GM10847 (cell line): Measurements from ENCODE around the gene ERCC3.

Experiments used
- POLR2A ChIP-seq: IDR thresholded peaks from 2 replicates; pipeline ENCODE4 v1.6.1; 2011; ENCODE audit not compliant: insufficient read length; ENCODE audit errors: extremely low read depth

The ERCC3 gene

GRCh38 chr2:127293748-127294562 lies at the start of gene ERCC3:
TSS of gene ERCC3 (minus strand) at chr2:127294144. CDS start at chr2:127294081, 63 bp downstream.
- TF ChIP-seq POLR2A: peak; percentile 77

- no peak for TF ChIP-seq POLR2A
These were observed 49.3 kb upstream of the ERCC3 start for GRCh38 chr2:127343277-127343676.

- no peak for TF ChIP-seq POLR2A
These were observed 48.2 kb upstream of the ERCC3 start for GRCh38 chr2:127342101-127342500.

- no peak for TF ChIP-seq POLR2A
These were observed 38.4 kb upstream of the ERCC3 start for GRCh38 chr2:127332335-127332734.

- TF ChIP-seq POLR2A: no peak
These were observed 36.8 kb upstream of the ERCC3 start for GRCh38 chr2:127330753-127331152.

GRCh38 chr2:127326289-127326945 lies 32.5 kb upstream of the ERCC3 start:
- TF ChIP-seq POLR2A: no peak

GRCh38 chr2:127324635-127325034 lies 30.7 kb upstream of the ERCC3 start:
- TF ChIP-seq POLR2A: no peak

GRCh38 chr2:127321303-127321702 lies 27.4 kb upstream of the ERCC3 start:
- no peak for TF ChIP-seq POLR2A

GRCh38 chr2:127320586-127321275 lies 26.8 kb upstream of the ERCC3 start:
- TF ChIP-seq POLR2A: no peak

GRCh38 chr2:127320067-127320466 lies 26.1 kb upstream of the ERCC3 start:
- TF ChIP-seq POLR2A: no peak

- no peak for TF ChIP-seq POLR2A
These were observed 20.4 kb upstream of the ERCC3 start for GRCh38 chr2:127314193-127314988.

GRCh38 chr2:127313406-127313805 lies 19.5 kb upstream of the ERCC3 start:
- no peak for TF ChIP-seq POLR2A

GRCh38 chr2:127310980-127311379 lies 17.0 kb upstream of the ERCC3 start:
- no peak for TF ChIP-seq POLR2A

- no peak for TF ChIP-seq POLR2A
These were observed 15.5 kb upstream of the ERCC3 start for GRCh38 chr2:127309468-127309867.

GRCh38 chr2:127308586-127309138 lies 14.7 kb upstream of the ERCC3 start:
- no peak for TF ChIP-seq POLR2A

GRCh38 chr2:127305990-127306585 lies 12.1 kb upstream of the ERCC3 start:
- no peak for TF ChIP-seq POLR2A
